ENCODE measurements around the gene CCDC177. TPM values are rescaled to one million over a fixed set of nuclear protein-coding genes. Genes with fewer than 3 reads are reported as not detected.
A peak's percentile ranks its signal among the peaks of the same experiment; 100 is the strongest.

Gene CCDC177
- total and polyA plus RNA-seq, 4 donors, result 0.08 TPM; not detected in 3

GRCh38 chr14:69617796-69618195 is 43.1 kb upstream of the CCDC177 start:
- no peaks in the 10 kb centered on the region for H3K27me3 ChIP-seq (ENCODE audit: control insufficient read depth in 4 of 4, insufficient read depth in 4 of 4, low read length in 3 of 4)
- no peak for DNase-seq (ENCODE audit: low spot score)
- no peak overlapping the region for H3K27ac ChIP-seq (ENCODE audit: low read depth in 1 of 2, low read length in 2 of 2)
- no peak overlapping the region for H3K9ac ChIP-seq (ENCODE audit: low read depth in 1 of 2, low read length in 2 of 2)
- H3K4me1 ChIP-seq (ENCODE audit: control insufficient read depth in 4 of 4, insufficient read depth in 4 of 4, low read length in 3 of 4), result peaks cover 8 to 63% (median 46%) of the 10 kb centered on the region in 4 donors
- H3K9me3 ChIP-seq (ENCODE audit: control insufficient read depth in 4 of 4, low read length in 3 of 4), result no peaks in the 10 kb centered on the region
- TF ChIP-seq HNF4A (conservative IDR thresholded peaks at IDR 0.05), result no peak
- TF ChIP-seq FOXA1 (IDR thresholded peaks at IDR 0.05), result no peak
- no peak for TF ChIP-seq REST (IDR thresholded peaks at IDR 0.05)
- TF ChIP-seq FOXA2 (IDR thresholded peaks at IDR 0.05), result no peak
- 67% methylated on average over 1 of the region's 1 CpG for WGBS
- H3K36me3 ChIP-seq (ENCODE audit: control insufficient read depth in 4 of 4, insufficient read depth in 3 of 4, low read depth in 1 of 4, low read length in 3 of 4), result no peaks in the 10 kb centered on the region
- no peak overlapping the region for H3K4me3 ChIP-seq (ENCODE audit: low read depth in 1 of 3, low read length in 3 of 3)

- no peak overlapping the region for H3K4me3 ChIP-seq (ENCODE audit: low read depth in 1 of 3, low read length in 3 of 3)
- peak overlapping the region in 1 of 2 donors; percentile 58 for H3K9ac ChIP-seq (ENCODE audit: low read depth in 1 of 2, low read length in 2 of 2)
- H3K4me1 ChIP-seq (ENCODE audit: control insufficient read depth in 4 of 4, insufficient read depth in 4 of 4, low read length in 3 of 4), result peaks cover 8 to 65% (median 49%) of the 10 kb centered on the region in 4 donors
- H3K27me3 ChIP-seq (ENCODE audit: control insufficient read depth in 4 of 4, insufficient read depth in 4 of 4, low read length in 3 of 4), result no peaks in the 10 kb centered on the region
- DNase-seq (ENCODE audit: low spot score), result no peak
- H3K36me3 ChIP-seq (ENCODE audit: control insufficient read depth in 4 of 4, insufficient read depth in 3 of 4, low read depth in 1 of 4, low read length in 3 of 4), result no peaks in the 10 kb centered on the region
- peak overlapping the region; percentile 51 to 83 for H3K27ac ChIP-seq (ENCODE audit: low read depth in 1 of 2, low read length in 2 of 2)
- WGBS, result 71% methylated on average over 1 of the region's 1 CpG
- no peaks in the 10 kb centered on the region for H3K9me3 ChIP-seq (ENCODE audit: control insufficient read depth in 4 of 4, low read length in 3 of 4)
- no peak for TF ChIP-seq MAX (IDR thresholded peaks at IDR 0.05)
- no peak for TF ChIP-seq EGR1 (IDR thresholded peaks at IDR 0.05; ENCODE audit: low read depth in 2 of 2)
- TF ChIP-seq HNF4A (conservative IDR thresholded peaks at IDR 0.05), result no peak
- TF ChIP-seq GABPA (IDR thresholded peaks at IDR 0.05 in 1 of 2, conservative IDR thresholded peaks at IDR 0.05 in 1 of 2), result no peak
- TF ChIP-seq RXRA (IDR thresholded peaks at IDR 0.05), result no peak
- no peak for TF ChIP-seq CTCF (IDR thresholded peaks at IDR 0.05; ENCODE audit: low read depth, low read length, missing input control)
- no peak for TF ChIP-seq HNF4G (IDR thresholded peaks at IDR 0.05)
- TF ChIP-seq FOXA1 (IDR thresholded peaks at IDR 0.05), result no peak
- no peak for TF ChIP-seq YY1 (IDR thresholded peaks at IDR 0.05)
- no peak for TF ChIP-seq TAF1 (conservative IDR thresholded peaks at IDR 0.05)
- no peak for TF ChIP-seq JUND (IDR thresholded peaks at IDR 0.05)
- no peak for TF ChIP-seq RAD21 (IDR thresholded peaks at IDR 0.05)
- TF ChIP-seq REST (IDR thresholded peaks at IDR 0.05), result no peak
- no peak for TF ChIP-seq SP1 (IDR thresholded peaks at IDR 0.05)
Observed at GRCh38 chr14:69616408-69616773, 41.7 kb upstream of the CCDC177 start.
